ENCODE data around the gene PPM1M.

PPM1M gene

GRCh38 chr3:52293491-52294319, 48.1 kb downstream of the PPM1M start:
- DNase-seq (ENCODE audit: extremely low read depth in 1 of 2, low read depth in 1 of 2), result no peak

- DNase-seq (ENCODE audit: extremely low read depth in 1 of 2, low read depth in 1 of 2), result no peak
Observed at GRCh38 chr3:52294320-52295150, 49.0 kb downstream of the PPM1M start.

GRCh38 chr3:52295671-52296208, 50.2 kb downstream of the PPM1M start:
- no peak for DNase-seq (ENCODE audit: extremely low read depth in 1 of 2, low read depth in 1 of 2)

- DNase-seq (ENCODE audit: extremely low read depth in 1 of 2, low read depth in 1 of 2), result no peak
Observed at GRCh38 chr3:52297242-52298148, 51.9 kb downstream of the PPM1M start.

GRCh38 chr3:52298149-52299098, 52.9 kb downstream of the PPM1M start:
- DNase-seq (ENCODE audit: extremely low read depth in 1 of 2, low read depth in 1 of 2), result no peak

- no peak for DNase-seq (ENCODE audit: extremely low read depth in 1 of 2, low read depth in 1 of 2)
Observed at GRCh38 chr3:52299247-52299878, 53.8 kb downstream of the PPM1M start.

Measured in activated CD8-positive, alpha-beta memory T cell treated with anti-CD3 and anti-CD28 coated beads for 1 hour (primary cell).